SK-N-MC (cell line): ENCODE results near the gene ZEB2.

ENCODE experiments used
- DNase-seq: peaks from one replicate; pipeline ENCODE4 v3.0.0-alpha.2; 2011; ENCODE audit warnings: low read depth, low spot score
- H3K27ac ChIP-seq: fragments of 200-600 bp; sonication (generic); 2 replicates; pipeline ENCODE4 v1.5.1; 2016; ENCODE audit warnings: mixed run types
- H3K36me3 ChIP-seq: fragments of 200-600 bp; sonication (generic); 2 replicates; pipeline ENCODE4 v1.6.1; 2017; ENCODE audit warnings: antibody characterized with exemption, low read length, mixed read lengths; ENCODE audit not compliant: insufficient read depth
- H3K4me3 ChIP-seq: fragments of 200-600 bp; sonication (generic); 2 replicates; pipeline ENCODE4 v1.5.1; 2016
- H3K9ac ChIP-seq: fragments of 200-600 bp; sonication (generic); 2 replicates; pipeline ENCODE4 v1.8.0; 2017; ENCODE audit warnings: mixed run types, mixed read lengths; ENCODE audit not compliant: insufficient read length
- H3K9me3 ChIP-seq: fragments of 200-600 bp; sonication (generic); 2 replicates; pipeline ENCODE4 v1.6.1; 2017; ENCODE audit warnings: low read depth, mild to moderate bottlenecking, antibody characterized with exemption, low read length, moderate library complexity, mixed read lengths
- EZH2 ChIP-seq: fragments of 200-600 bp; sonication (generic); IDR thresholded peaks from one replicate; pipeline ENCODE4 v1.6.1; 2017; ENCODE audit warnings: antibody characterized with exemption
- FOXP2 ChIP-seq: optimal IDR thresholded peaks from 2 replicates; pipeline ENCODE3; 2011; ENCODE audit warnings: mild to moderate bottlenecking, moderate library complexity; ENCODE audit not compliant: insufficient read depth; ENCODE audit errors: extremely low read length, control extremely low read depth
- POLR2AphosphoS5 ChIP-seq: IDR thresholded peaks from 2 replicates; pipeline ENCODE4 v1.6.1; 2012; ENCODE audit warnings: mild to moderate bottlenecking, low read depth, low read length, borderline replicate concordance

The ZEB2 gene

GRCh38 chr2:144513388-144514101 lies 6.4 kb downstream of the ZEB2 start:
- no peak for DNase-seq
- H3K27ac ChIP-seq, result peak overlapping the region; percentile 99
- no peak for TF ChIP-seq FOXP2
- TF ChIP-seq POLR2AphosphoS5, result peak; percentile 22
- H3K9ac ChIP-seq, result peak overlapping the region; percentile 96
- H3K9me3 ChIP-seq, result no peaks in the 10 kb centered on the region
- H3K36me3 ChIP-seq, result peaks cover 69% of the 10 kb centered on the region
- H3K4me3 ChIP-seq, result peak overlapping the region; percentile 92

- DNase-seq, result no peak
- H3K9me3 ChIP-seq, result no peaks in the 10 kb centered on the region
- H3K36me3 ChIP-seq, result peaks cover 75% of the 10 kb centered on the region
- TF ChIP-seq EZH2 (no peak), POLR2AphosphoS5 (no peak)
- peak overlapping the region; percentile 92 for H3K4me3 ChIP-seq
- H3K9ac ChIP-seq, result peak overlapping the region; percentile 96
- H3K27ac ChIP-seq, result peak overlapping the region; percentile 99
Measured at GRCh38 chr2:144512891-144513351, 7.0 kb downstream of the ZEB2 start.

GRCh38 chr2:144512470-144512869 lies 7.4 kb downstream of the ZEB2 start:
- Histone ChIP-seq H3K9me3 (no peaks in the 10 kb centered on the region), H3K27ac (peak overlapping the region; percentile 99), H3K9ac (peak overlapping the region; percentile 96), H3K4me3 (peak overlapping the region; percentile 92), H3K36me3 (peaks cover 79% of the 10 kb centered on the region)
- TF ChIP-seq POLR2AphosphoS5 (no peak), EZH2 (no peak)
- DNase-seq, result no peak

DNA sequence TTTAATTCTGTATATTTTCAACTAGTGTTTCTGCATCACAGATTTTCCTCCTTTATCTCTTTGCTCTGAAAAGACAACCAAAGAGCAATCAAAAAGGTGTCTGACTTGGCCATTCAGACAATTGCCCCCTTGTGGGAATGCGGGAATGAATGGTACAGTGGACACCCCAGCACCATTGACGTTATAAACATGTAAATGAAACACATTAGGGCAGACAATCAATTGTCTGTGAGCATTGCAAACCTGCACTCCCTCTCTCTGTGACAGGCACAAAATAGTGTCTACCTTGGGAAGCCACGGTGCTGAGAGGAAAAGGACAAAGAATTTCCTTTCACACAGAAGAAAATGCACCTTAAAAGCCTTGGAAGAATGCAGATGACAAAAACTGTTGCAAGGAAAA lies 8.0 kb downstream of the ZEB2 start:
- DNase-seq, result no peak
- Histone ChIP-seq H3K9me3 (no peaks in the 10 kb centered on the region), H3K27ac (peak overlapping the region; percentile 99), H3K36me3 (peaks cover 80% of the 10 kb centered on the region), H3K9ac (peak overlapping the region; percentile 96), H3K4me3 (peak overlapping the region; percentile 92)
- TF ChIP-seq FOXP2 (no peak), EZH2 (no peak), POLR2AphosphoS5 (no peak)

DNA sequence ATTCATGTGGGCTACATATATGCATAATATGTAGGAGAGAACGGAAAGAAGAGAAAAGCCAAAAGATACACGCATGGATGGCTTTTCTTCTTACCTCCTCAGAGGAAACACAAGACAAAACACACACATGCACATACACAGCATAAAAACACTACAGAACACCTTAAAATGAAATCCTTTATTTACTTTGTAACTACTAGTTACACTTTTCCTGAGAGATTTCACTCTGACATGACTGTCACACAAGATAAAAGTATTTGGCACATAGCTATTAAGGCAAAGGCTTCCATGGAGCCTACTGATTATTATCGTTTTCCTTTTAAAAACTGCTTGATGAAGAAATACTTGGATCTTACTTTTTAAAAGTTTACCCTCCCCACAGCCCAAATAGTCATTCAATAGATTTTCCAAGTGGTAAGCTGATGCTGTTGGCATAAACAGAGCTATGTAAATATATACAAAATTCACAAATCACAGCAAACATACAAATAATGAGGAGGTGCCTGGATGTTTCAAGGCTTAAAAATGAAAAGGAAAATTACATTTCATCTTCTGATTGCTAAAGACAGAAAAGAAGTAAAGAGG lies 8.6 kb downstream of the ZEB2 start:
- H3K9me3 ChIP-seq, result no peaks in the 10 kb centered on the region
- H3K27ac ChIP-seq, result peak overlapping the region; percentile 99
- peak overlapping the region; percentile 92 for H3K4me3 ChIP-seq
- peak overlapping the region; percentile 96 for H3K9ac ChIP-seq
- peaks cover 83% of the 10 kb centered on the region for H3K36me3 ChIP-seq
- TF ChIP-seq FOXP2 (no peak), POLR2AphosphoS5 (0 out of 2 replicates have a peak, but pooled peaks have one; percentile 1), EZH2 (no peak)
- no peak for DNase-seq

GRCh38 chr2:144510294-144510991 lies 9.5 kb downstream of the ZEB2 start:
- no peaks in the 10 kb centered on the region for H3K9me3 ChIP-seq
- peak overlapping the region; percentile 99 for H3K27ac ChIP-seq
- DNase-seq, result no peak
- H3K4me3 ChIP-seq, result peak overlapping the region; percentile 92
- TF ChIP-seq EZH2, result no peak
- TF ChIP-seq FOXP2, result no peak
- no peak for TF ChIP-seq POLR2AphosphoS5
- H3K9ac ChIP-seq, result peak overlapping the region; percentile 96
- H3K36me3 ChIP-seq, result peaks cover 80% of the 10 kb centered on the region

- Histone ChIP-seq H3K9me3 (no peaks in the 10 kb centered on the region), H3K4me3 (peak overlapping the region; percentile 92), H3K9ac (peak overlapping the region; percentile 61), H3K27ac (peak overlapping the region; percentile 99), H3K36me3 (peaks cover 80% of the 10 kb centered on the region)
- no peak for TF ChIP-seq EZH2
- TF ChIP-seq FOXP2, result no peak
- no peak for TF ChIP-seq POLR2AphosphoS5
- no peak for DNase-seq
Measured at GRCh38 chr2:144509879-144510221, 10.1 kb downstream of the ZEB2 start.

- TF ChIP-seq EZH2, result no peak
- TF ChIP-seq POLR2AphosphoS5, result 0 out of 2 replicates have a peak, but pooled peaks have one; percentile 7
- TF ChIP-seq FOXP2, result no peak
- DNase-seq, result no peak
- Histone ChIP-seq H3K36me3 (peaks cover 80% of the 10 kb centered on the region), H3K4me3 (peak overlapping the region; percentile 92), H3K9ac (peak overlapping the region; percentile 61), H3K9me3 (no peaks in the 10 kb centered on the region), H3K27ac (peak overlapping the region; percentile 99)
Measured at GRCh38 chr2:144509001-144509878, 10.7 kb downstream of the ZEB2 start.
